Fibroblast of lung (primary cell): ENCODE data around the gene PILRA. TPM values are rescaled to one million over a fixed set of nuclear protein-coding genes. Genes with fewer than 3 reads are reported as not detected.
"Not testable (repeated sequence)": the region's sequence is repeated elsewhere in the genome, so short reads cannot be mapped to it uniquely, and the experiment has no call there.

Experiments used
- DNase-seq, 2 donors: peaks; one replicate each; pipeline versions ENCODE4 v3.0.0 to v3.0.0-alpha.2; 2010; ENCODE audit warnings: low read depth in 2 of 2
- H2AFZ ChIP-seq: 2 replicates; pipeline ENCODE4 v1.5.1; 2012; ENCODE audit warnings: low read length, control low read depth, inconsistent platforms
- H3K27ac ChIP-seq: 2 replicates; pipeline ENCODE4 v1.5.1; 2011; ENCODE audit warnings: low read length, control low read depth; ENCODE audit not compliant: insufficient read depth
- H3K27me3 ChIP-seq: 2 replicates; pipeline ENCODE4 v1.5.1; 2011; ENCODE audit warnings: mild to moderate bottlenecking, low read length; ENCODE audit not compliant: control insufficient read depth, insufficient read depth
- H3K36me3 ChIP-seq: 2 replicates; pipeline ENCODE4 v1.5.1; 2011; ENCODE audit warnings: low read length; ENCODE audit not compliant: control insufficient read depth, insufficient read depth
- H3K4me1 ChIP-seq: 2 replicates; pipeline ENCODE4 v1.5.1; 2011; ENCODE audit warnings: low read length; ENCODE audit not compliant: control insufficient read depth, insufficient read depth; ENCODE audit errors: extremely low read depth
- H3K4me2 ChIP-seq: 2 replicates; pipeline ENCODE4 v1.5.1; 2011; ENCODE audit warnings: low read length, control low read depth; ENCODE audit not compliant: insufficient read depth; ENCODE audit errors: extremely low read depth
- H3K4me3 ChIP-seq, 4 experiments: fragments of 200-600 bp in 1 of 4; sonication (generic) in 1 of 4; replicated peaks in 1 of 4; 2 replicates each; pipeline ENCODE4 v1.5.1; 2011 to 2016; ENCODE audit warnings: low read length in 4 of 4, low read depth in 3 of 4, mild to moderate bottlenecking in 3 of 4, control low read depth in 2 of 4, inconsistent platforms in 1 of 4, mixed read lengths in 1 of 4; ENCODE audit not compliant: insufficient read depth in 1 of 4; ENCODE audit errors: control extremely low read depth in 1 of 4
- H3K79me2 ChIP-seq: 2 replicates; pipeline ENCODE4 v1.5.1; 2012; ENCODE audit warnings: mild to moderate bottlenecking, low read length, inconsistent platforms; ENCODE audit not compliant: control insufficient read depth, insufficient read depth
- H3K9ac ChIP-seq: 2 replicates; pipeline ENCODE4 v1.5.1; 2011; ENCODE audit warnings: mild to moderate bottlenecking, low read length, control low read depth; ENCODE audit not compliant: insufficient read depth
- H3K9me3 ChIP-seq: 2 replicates; pipeline ENCODE4 v1.5.1; 2012; ENCODE audit warnings: low read depth, low read length; ENCODE audit not compliant: control insufficient read depth, insufficient read depth
- H4K20me1 ChIP-seq: 2 replicates; pipeline ENCODE4 v1.5.1; 2011; ENCODE audit warnings: low read length; ENCODE audit not compliant: control insufficient read depth, insufficient read depth; ENCODE audit errors: extremely low read depth
- CTCF ChIP-seq, 2 donors: IDR thresholded peaks in 1 of 2; conservative IDR thresholded peaks in 1 of 2; 1 replicate in 1 of 2; 2 replicates in 1 of 2; pipeline ENCODE4 v1.5.1; 2011 to 2012; ENCODE audit warnings: low read length in 2 of 2, control low read depth in 1 of 2, inconsistent platforms in 1 of 2, low read depth in 1 of 2, mild to moderate bottlenecking in 1 of 2
- EZH2 ChIP-seq: IDR thresholded peaks from 2 replicates; pipeline ENCODE4 v1.5.1; 2012; ENCODE audit warnings: low read length, control low read depth, mild to moderate bottlenecking; ENCODE audit errors: missing control alignments
- polyA plus RNA-seq, 2 donors: library from polyadenylated mRNA; depleted of rRNA in 1 of 2; stranded (reverse) in 1 of 2; unstranded in 1 of 2; fragments of >200 nt; gene quantifications; 2 replicates each; pipeline ENCODE4 v1.2.1, GENCODE V29; 2011 to 2012; ENCODE audit warnings: missing spikeins in 1 of 2
- total RNA-seq: library from RNA; depleted of rRNA; stranded (reverse); fragments of >200 nt; gene quantifications from 2 replicates; pipeline ENCODE4 v1.2.1, GENCODE V29; 2014

The PILRA gene
- total and polyA plus RNA-seq, 2 donors (not counting 1 experiment from before 2014, with no cell fraction given) = 0.15 to 0.33 TPM

GRCh38 chr7:100344560-100345287 is 28.6 kb upstream of the PILRA start:
- TF ChIP-seq CTCF (conservative IDR thresholded peaks at IDR 0.05 in 1 of 2, IDR thresholded peaks at IDR 0.05 in 1 of 2; ENCODE audit: low read depth in 1 of 2, low read length in 2 of 2) = peak; percentile 23 to 29
- not testable (repeated sequence) for H4K20me1 ChIP-seq, H3K4me3 ChIP-seq, H3K79me2 ChIP-seq, H3K9me3 ChIP-seq, H3K9ac ChIP-seq, H3K4me1 ChIP-seq, H3K27me3 ChIP-seq, H2AFZ ChIP-seq, H3K4me2 ChIP-seq
- Histone ChIP-seq H3K36me3 (peaks cover 12% of the 10 kb centered on the region), H3K27ac (peak overlapping the region; percentile 61)
- DNase-seq = peak; percentile 58 to 79

GRCh38 chr7:100345288-100345672 is 28.0 kb upstream of the PILRA start:
- not testable (repeated sequence) for H2AFZ ChIP-seq, H3K79me2 ChIP-seq, H3K4me1 ChIP-seq, H3K9ac ChIP-seq, H3K27ac ChIP-seq, H3K4me2 ChIP-seq, H3K4me3 ChIP-seq, H3K9me3 ChIP-seq, H3K27me3 ChIP-seq, H4K20me1 ChIP-seq
- TF ChIP-seq CTCF (conservative IDR thresholded peaks at IDR 0.05 in 1 of 2, IDR thresholded peaks at IDR 0.05 in 1 of 2; ENCODE audit: low read depth in 1 of 2, low read length in 2 of 2) = peak; percentile 16 to 50
- peaks cover 15% of the 10 kb centered on the region for H3K36me3 ChIP-seq
- DNase-seq = peak; percentile 32 to 63

DNA sequence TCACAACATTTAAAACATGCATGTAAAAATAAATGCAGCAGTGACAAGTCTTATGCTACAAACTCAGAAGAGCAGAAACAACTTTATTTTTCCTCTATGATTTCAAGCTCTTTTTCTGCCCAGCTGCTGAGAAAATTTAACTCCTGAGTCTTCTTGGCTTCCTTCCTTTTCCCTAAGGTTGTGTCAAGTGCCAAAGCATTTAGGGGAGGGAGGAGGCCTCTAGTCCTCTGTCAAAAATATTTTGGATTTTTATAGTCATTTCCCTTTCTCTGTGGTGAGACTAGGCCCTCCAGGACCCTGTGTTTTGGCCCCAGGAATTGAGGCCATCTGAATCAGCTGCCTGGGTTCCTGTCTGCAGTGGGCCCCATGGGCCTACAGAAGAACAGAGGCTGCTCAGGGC is 26.4 kb upstream of the PILRA start:
- H2AFZ ChIP-seq = no peak overlapping the region
- H3K4me2 ChIP-seq = no peak overlapping the region
- H3K27ac ChIP-seq = no peak overlapping the region
- H3K79me2 ChIP-seq = peaks cover 2% of the 10 kb centered on the region
- no peak overlapping the region for H3K9ac ChIP-seq
- peaks cover 3% of the 10 kb centered on the region for H3K4me1 ChIP-seq
- TF ChIP-seq CTCF (conservative IDR thresholded peaks at IDR 0.05 in 1 of 2, IDR thresholded peaks at IDR 0.05 in 1 of 2; ENCODE audit: low read depth in 1 of 2, low read length in 2 of 2) (no peak), EZH2 (no peak)
- no peak overlapping the region for H3K4me3 ChIP-seq
- H3K27me3 ChIP-seq = no peaks in the 10 kb centered on the region
- H3K9me3 ChIP-seq = no peaks in the 10 kb centered on the region
- peaks cover 21% of the 10 kb centered on the region for H3K36me3 ChIP-seq
- H4K20me1 ChIP-seq = no peaks in the 10 kb centered on the region
- no peak for DNase-seq
